GM21717 (cell line): ENCODE data around the gene CBX7.

Experiments
- ATAC-seq: cut with Tn5 transposase; IDR thresholded peaks from one replicate; pipeline ENCODE4 v1.9.1; 2021; ENCODE audit warnings: mild to moderate bottlenecking, moderate library complexity; ENCODE audit not compliant: unreplicated experiment

Gene CBX7

GRCh38 chr22:39128508-39128907 is 24.0 kb downstream of the CBX7 start:
- no peak for ATAC-seq

DNA sequence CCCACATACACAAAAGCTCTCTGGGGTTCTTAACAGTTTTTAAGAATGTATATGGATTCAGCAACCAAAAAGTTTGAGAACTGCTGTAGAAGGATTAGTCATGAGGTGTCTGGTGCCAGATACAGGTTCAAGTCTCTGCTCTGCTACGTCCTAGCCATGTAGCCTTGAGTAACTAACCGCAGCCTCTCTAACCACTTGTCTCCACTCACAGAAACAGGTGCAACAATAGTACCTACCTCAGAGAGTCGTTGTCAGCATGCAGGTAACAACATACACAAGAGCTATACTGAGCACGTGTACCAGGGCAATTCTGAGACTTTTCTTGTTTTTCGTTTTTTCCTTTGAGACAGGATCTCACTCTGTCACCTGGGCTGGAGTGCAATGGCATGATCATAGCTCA is 26.9 kb downstream of the CBX7 start:
- ATAC-seq: no peak

DNA sequence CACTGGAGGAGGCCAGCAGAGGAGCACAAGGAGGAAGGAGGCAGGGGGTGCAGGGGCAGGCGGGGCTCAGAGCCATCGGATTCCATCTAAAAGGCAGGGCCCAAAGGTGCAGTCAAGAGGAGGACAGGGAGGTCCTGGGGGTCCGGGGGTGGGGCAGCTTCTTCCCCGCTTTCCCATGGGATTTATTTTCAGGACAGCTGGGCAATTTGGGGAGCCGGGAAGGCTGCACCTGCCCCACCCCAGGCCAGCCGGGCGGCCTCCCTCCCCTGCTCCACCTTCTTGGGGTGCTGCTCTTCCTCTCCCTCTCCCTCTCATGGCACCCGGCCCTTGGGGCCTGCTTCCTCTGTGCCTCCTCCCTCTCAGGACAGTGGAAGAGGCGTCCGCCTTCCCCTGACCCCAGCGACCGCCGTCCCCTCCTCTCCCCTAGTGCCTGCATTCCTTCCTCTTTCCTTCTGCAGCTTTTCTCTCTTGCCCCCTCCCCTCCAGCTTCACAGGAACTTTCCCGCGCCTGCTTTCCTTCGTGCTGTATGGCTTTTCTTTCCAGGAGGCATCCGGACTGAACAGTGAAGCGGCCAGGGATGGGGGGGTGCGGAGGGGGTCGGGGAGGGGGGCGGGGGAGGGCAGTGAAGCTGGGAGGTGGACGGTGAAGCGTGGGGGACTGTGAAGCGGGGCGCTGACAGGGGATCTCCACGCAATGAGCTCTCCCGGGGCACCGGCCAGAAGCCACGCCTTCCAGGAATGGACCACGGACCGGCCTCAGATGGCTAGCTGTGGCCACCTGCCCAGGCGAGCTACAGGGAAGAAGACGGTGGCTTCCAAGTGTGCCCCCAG is 28.5 kb downstream of the CBX7 start:
- ATAC-seq: no peak

- ATAC-seq: no peak
These were observed 29.6 kb downstream of the CBX7 start for GRCh38 chr22:39122772-39123470.

GRCh38 chr22:39120983-39121382 is 31.5 kb downstream of the CBX7 start:
- ATAC-seq: no peak

DNA sequence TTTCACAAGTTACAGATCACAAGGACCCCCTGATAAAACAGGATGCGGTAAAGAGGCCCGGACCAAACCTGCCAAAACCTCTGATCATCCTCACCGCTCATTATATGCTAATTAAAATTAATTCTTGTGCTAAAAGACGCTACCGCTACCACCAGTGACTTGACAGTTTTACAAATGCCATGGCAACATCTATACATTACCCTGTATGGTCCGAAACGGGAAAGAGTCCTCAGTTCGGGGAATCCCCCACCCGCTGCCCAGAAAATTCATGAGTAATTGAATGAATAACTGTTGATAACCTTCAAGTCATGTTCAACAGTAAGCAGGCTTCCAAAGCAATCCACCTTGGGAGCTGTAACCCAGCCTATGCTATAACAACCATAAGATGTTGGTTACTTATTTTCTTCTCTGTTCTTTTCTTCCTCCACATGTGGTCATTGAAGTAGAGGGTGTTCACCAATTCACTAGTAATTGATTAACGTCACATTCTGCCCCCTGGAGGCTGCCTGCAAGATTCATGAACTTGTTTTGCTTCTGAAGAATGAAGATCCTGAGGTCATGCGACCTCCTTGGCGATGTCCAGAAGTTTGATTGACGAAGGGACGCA is 34.8 kb downstream of the CBX7 start:
- no peak for ATAC-seq

GRCh38 chr22:39115977-39116621 is 36.4 kb downstream of the CBX7 start:
- ATAC-seq: no peak

DNA sequence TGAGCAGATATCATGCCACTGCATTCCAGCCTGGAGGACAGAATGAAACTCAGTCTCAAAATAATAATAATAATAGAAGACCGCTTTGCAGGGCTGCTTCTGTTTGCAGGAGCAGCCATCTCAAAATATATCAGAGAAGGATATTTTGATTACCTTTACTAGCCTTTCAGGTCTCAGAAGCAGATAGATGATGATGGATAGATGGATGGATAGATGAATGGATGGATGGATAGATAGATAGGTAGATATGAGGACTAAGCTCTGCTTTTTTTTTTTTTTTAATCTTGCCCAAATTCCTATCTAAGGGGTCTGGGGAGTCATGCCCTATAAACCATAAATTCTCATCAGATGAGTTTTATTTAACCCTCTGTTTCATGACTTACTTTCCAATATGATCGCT is 36.9 kb downstream of the CBX7 start:
- ATAC-seq: no peak

- ATAC-seq: no peak
These were observed 38.4 kb downstream of the CBX7 start for GRCh38 chr22:39114112-39114511.

- no peak for ATAC-seq
These were observed 41.6 kb downstream of the CBX7 start for GRCh38 chr22:39110631-39111561.

DNA sequence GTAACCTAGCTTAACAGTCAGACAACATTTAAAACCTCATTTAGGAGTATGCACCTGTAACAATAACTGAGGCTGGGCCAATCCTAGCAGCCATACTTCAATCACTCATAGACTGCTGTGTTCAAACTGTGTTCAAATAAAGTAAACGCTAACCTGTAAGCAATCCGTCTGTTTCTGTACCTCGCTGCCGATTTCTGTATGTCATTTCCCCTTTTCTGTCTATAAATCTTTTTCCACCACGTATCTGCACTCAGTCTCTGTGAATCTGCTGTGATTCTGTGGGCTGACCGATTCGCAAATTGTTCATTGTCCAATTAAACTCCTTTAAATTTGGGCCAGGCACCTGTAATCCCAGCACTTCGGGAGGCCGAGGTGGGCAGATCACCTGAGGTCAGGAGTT is 43.1 kb downstream of the CBX7 start:
- no peak for ATAC-seq

DNA sequence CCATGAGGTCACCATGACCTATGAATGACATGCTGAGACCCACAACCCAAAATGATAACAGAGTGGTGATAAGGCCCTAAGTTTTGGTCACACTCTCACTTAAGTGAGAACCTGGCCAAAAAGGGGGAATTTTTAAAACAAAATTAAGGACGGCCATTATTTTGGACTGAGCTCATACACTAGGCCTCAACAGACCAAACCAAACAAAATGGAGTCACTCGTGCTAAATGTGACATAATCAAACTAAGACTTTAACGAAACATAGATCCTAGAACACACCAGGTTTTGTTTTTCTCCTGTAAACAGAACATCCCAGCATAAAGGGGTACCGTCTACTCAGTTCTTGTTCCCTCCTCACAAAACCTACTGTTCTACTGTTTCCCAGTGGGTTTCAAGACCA is 44.0 kb downstream of the CBX7 start:
- no peak for ATAC-seq

DNA sequence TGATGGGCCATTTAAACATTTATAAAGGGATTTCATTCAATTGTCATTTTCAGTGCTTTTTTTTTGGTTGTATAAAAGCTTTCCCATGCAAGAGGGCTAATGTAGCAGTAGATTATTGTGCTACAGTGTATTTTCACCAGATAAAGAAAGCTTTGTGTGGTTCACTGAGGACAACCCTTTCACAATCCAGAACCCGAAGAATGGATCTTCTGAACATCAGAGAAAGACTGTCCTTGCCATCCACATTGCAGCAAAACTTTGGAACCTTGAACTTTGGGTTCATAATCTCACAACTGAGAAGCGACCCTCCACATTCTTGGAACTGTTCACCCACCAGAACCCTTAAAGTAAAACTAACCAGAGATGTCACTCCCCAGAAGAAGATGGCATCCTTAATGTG is 46.2 kb downstream of the CBX7 start:
- ATAC-seq: no peak

DNA sequence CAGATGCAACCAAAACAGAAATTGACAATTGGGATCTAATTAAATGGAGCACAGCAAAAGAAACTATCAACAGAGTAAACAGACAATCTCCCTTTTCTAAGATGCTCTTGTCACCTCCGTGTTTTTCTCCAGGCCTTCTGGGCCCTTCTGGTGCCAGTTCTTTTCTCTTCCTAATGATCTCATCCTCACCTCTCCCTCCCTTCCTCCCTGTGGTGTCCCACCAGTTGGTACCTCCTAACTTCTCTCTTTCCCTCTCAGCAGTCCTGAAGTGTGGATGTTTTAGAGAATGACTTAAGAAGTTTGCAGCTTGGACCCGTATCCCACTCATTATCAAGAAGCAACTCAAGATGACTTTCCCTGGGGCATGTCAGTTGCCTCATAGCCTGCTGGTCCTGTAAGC is 49.0 kb downstream of the CBX7 start:
- ATAC-seq: no peak

GRCh38 chr22:39101226-39101625 is 51.3 kb downstream of the CBX7 start:
- no peak for ATAC-seq

DNA sequence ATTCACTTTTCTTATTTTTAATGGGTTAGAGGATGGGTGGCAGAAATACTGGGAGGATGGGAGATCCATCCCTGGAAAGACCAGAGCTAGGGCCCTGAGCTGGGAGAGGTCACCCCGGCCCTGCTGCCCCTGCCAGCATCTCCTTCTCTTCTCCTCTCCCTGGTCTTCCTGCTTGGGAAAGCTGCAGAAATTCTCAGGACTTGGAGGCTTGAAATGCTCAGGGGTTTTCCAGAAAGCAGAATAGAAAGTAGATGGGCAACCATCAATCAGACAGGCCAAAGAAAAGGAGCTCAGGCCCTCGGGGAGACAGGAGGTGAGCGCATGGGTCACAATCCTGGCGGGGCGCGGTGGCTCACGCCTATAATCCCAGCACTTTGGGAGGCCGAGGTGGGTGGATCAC is 53.9 kb downstream of the CBX7 start:
- ATAC-seq: no peak

- no peak for ATAC-seq
These were observed 54.5 kb downstream of the CBX7 start for GRCh38 chr22:39098026-39098425.

- ATAC-seq: no peak
These were observed 55.1 kb downstream of the CBX7 start, which contains the start of gene APOBEC3H for GRCh38 chr22:39097098-39098020. Gene APOBEC3H (plus strand): TSS chr22:39097244. CDS start chr22:39100279, 3,035 bp downstream.

DNA sequence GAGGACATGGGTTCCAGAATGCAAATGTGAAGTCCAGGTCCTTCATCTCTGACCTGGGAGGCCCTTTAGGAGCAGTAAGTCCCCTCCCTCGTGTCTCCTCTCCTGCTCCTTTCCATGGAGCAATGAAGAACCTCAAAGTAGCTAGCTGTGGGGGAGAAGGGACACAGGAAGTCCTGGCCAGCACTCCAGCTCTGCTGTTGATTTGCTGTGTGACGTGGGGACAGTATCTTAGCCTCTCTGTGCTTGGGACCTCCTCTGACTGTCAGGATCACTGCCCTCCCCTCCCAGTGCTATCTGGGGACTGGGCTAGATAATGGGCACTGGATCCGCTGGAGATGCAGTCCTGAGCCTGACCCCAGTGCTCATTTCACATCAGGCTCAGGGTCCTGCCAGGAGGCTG is 56.5 kb downstream of the CBX7 start:
- ATAC-seq: no peak
